GM19043 (cell line): Measurements from ENCODE around the gene MAML1.

Experiments
- ATAC-seq: cut with Tn5 transposase; IDR thresholded peaks from one replicate; pipeline ENCODE4 v1.9.1; 2021; ENCODE audit warnings: low read depth; ENCODE audit not compliant: unreplicated experiment

MAML1 gene

GRCh38 chr5:179791881-179792611 is 59.4 kb downstream of the MAML1 start:
- ATAC-seq: no peak

- no peak for ATAC-seq
These were observed 60.2 kb downstream of the MAML1 start for GRCh38 chr5:179792612-179793467.

- no peak for ATAC-seq
These were observed 61.0 kb downstream of the MAML1 start, which contains the start of gene LTC4S for GRCh38 chr5:179793468-179794139. TSS of gene LTC4S (plus strand) at chr5:179793986. CDS start at chr5:179794081, 95 bp downstream.

- no peak for ATAC-seq
These were observed 61.5 kb downstream of the MAML1 start for GRCh38 chr5:179794171-179794570.

- ATAC-seq: no peak
These were observed 62.0 kb downstream of the MAML1 start for GRCh38 chr5:179794575-179794974.

- ATAC-seq: no peak
These were observed 62.6 kb downstream of the MAML1 start for GRCh38 chr5:179795049-179795862.

GRCh38 chr5:179795863-179796833 is 63.5 kb downstream of the MAML1 start:
- peak; percentile 65 for ATAC-seq

- no peak for ATAC-seq
These were observed 64.4 kb downstream of the MAML1 start for GRCh38 chr5:179796877-179797608.

GRCh38 chr5:179797741-179798140 is 65.1 kb downstream of the MAML1 start:
- ATAC-seq: no peak

GRCh38 chr5:179798144-179798770 is 65.6 kb downstream of the MAML1 start:
- no peak for ATAC-seq

GRCh38 chr5:179798771-179799643 is 66.4 kb downstream of the MAML1 start:
- ATAC-seq: no peak

- ATAC-seq: no peak
These were observed 67.0 kb downstream of the MAML1 start for GRCh38 chr5:179799644-179799973.

GRCh38 chr5:179800071-179800695 is 67.6 kb downstream of the MAML1 start:
- no peak for ATAC-seq

GRCh38 chr5:179800696-179801201 is 68.1 kb downstream of the MAML1 start:
- ATAC-seq: no peak

- ATAC-seq: peak; percentile 38
These were observed 68.9 kb downstream of the MAML1 start for GRCh38 chr5:179801304-179802206.
